ENCODE data around the gene PLXND1.

PLXND1 gene

DNA sequence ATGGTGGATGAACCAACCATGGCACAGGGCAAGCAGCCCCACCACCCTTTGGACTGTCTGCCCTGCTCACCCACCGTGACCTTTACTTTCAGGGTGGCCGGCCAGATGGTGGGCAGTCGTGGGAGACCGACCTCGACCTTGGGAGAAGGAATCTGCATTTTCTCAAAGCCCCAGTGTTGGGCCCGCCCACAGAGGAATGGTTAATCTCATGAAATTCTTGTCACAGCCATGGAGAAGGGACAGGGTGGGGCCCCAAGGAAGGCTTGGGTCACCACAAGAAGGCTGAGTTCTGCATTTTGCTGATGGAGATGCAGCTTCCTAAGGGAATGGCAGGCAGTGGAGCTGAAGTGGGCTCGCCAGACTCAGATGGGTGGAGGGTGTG is 2.9 kb downstream of the PLXND1 start:
- H3K27ac ChIP-seq = peak overlapping the region; percentile 88
- no peaks in the 10 kb centered on the region for H3K36me3 ChIP-seq (replicated peaks)
- TF ChIP-seq, protein P1, sequence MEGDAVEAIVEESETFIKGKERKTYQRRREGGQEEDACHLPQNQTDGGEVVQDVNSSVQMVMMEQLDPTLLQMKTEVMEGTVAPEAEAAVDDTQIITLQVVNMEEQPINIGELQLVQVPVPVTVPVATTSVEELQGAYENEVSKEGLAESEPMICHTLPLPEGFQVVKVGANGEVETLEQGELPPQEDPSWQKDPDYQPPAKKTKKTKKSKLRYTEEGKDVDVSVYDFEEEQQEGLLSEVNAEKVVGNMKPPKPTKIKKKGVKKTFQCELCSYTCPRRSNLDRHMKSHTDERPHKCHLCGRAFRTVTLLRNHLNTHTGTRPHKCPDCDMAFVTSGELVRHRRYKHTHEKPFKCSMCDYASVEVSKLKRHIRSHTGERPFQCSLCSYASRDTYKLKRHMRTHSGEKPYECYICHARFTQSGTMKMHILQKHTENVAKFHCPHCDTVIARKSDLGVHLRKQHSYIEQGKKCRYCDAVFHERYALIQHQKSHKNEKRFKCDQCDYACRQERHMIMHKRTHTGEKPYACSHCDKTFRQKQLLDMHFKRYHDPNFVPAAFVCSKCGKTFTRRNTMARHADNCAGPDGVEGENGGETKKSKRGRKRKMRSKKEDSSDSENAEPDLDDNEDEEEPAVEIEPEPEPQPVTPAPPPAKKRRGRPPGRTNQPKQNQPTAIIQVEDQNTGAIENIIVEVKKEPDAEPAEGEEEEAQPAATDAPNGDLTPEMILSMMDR (IDR thresholded peaks at IDR 0.05; ENCODE audit: low read depth, low read length, missing control alignments) = no peak
- no peaks in the 10 kb centered on the region for H3K27me3 ChIP-seq (replicated peaks)
- H3K4me3 ChIP-seq (ENCODE audit: low read depth, low read length) = peak overlapping the region; percentile 88
- in situ Hi-C loops (cut with HindIII; ENCODE audit: low pct_ligation_motif_present, low sequenced_read_pairs) = no loop called here
- no peak for DNase-seq

DNA sequence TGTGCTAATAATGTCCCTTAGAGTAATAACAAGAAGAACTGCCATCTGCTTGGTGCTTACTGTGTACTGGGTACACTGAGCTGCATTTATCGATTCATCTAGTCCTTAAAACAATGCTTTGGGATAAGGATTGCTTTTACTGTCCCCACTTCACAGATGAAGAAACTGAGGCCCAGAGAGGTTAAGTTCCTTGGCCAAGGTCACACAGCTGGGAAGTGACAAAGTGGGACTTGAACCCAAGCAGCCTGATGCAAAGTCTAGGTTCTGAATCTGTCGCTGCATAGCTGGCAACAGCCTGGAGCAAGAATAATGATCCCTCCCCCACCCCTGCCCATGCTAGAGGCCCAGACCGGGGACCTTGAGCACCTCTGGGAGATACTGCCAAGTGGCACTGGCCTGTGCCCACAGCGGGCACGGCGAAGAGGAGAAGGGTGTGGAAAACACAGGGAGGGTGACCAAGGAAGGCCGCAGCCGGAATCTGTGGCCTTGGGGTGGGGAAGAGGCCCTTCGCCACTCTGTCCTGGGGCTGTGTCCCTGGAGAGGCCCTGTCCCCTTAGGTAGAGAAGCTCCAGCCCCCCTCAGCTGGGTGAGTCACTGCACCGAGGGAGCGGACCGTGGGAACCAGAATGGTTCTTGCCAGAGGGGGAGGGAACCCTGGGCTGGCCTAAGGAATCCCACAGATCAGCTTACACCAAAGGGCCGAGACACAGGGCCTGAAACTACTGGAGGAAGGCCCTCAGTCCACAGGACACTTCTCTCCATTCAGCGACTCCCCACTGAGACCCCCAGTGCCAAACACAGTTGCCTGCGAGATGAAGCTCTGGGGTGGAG is 3.5 kb downstream of the PLXND1 start:
- Histone ChIP-seq H3K27me3 (replicated peaks) (no peaks in the 10 kb centered on the region), H3K36me3 (replicated peaks) (no peaks in the 10 kb centered on the region), H3K27ac (peak overlapping the region; percentile 88), H3K4me3 (ENCODE audit: low read depth, low read length) (peak overlapping the region; percentile 88)
- TF ChIP-seq, protein P1 (IDR thresholded peaks at IDR 0.05; ENCODE audit: low read depth, low read length, missing control alignments) = no peak
- DNase-seq = peak; percentile 93
- in situ Hi-C loops (cut with HindIII; ENCODE audit: low pct_ligation_motif_present, low sequenced_read_pairs) = no loop called here

DNA sequence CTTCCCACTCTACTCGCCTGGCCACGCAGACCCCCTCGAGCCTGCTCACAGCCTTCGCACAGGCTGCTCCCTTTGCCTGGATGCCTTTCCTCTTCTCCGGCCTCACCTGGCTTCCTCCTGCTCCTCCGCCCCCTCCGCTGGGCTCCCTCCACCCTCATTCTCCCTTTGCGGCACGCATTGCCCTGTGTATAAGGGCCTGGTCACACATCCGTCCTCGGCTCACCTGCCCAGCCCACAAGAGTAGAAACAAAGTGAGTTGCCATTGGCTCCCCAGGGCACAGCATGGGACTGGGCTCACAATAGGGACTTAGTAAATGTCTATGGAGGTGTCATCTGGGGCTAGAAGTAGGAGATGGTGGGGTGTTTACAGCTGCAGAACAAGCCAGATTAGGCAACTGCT is 4.2 kb downstream of the PLXND1 start:
- Histone ChIP-seq H3K27ac (peak overlapping the region; percentile 88), H3K36me3 (replicated peaks) (no peaks in the 10 kb centered on the region), H3K27me3 (replicated peaks) (no peaks in the 10 kb centered on the region), H3K4me3 (ENCODE audit: low read depth, low read length) (no peak overlapping the region)
- in situ Hi-C loops (cut with HindIII; ENCODE audit: low pct_ligation_motif_present, low sequenced_read_pairs) = no loop called here
- TF ChIP-seq, protein P1 (IDR thresholded peaks at IDR 0.05; ENCODE audit: low read depth, low read length, missing control alignments) = no peak
- no peak for DNase-seq

DNA sequence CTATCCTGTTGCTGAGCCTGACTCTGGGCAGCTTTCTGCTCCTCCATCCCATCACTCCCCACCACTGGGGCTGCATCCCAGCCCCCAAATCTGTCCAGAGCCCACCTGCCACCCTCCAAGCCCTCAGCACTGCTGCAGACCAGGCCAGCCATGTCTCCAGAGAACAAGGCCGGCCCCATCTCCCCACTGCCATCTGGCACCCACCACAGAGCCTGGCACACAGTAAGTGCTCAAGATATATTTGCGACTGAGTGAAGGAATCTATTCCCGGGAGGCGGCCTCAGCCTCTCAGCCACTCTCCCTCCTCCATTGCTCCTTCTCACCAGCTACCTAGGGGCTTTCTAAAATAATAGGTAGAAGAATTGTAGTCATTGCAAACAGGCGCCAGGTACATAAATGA is 4.8 kb downstream of the PLXND1 start:
- H3K36me3 ChIP-seq (replicated peaks) = no peaks in the 10 kb centered on the region
- H3K27me3 ChIP-seq (replicated peaks) = no peaks in the 10 kb centered on the region
- TF ChIP-seq, protein P1 (IDR thresholded peaks at IDR 0.05; ENCODE audit: low read depth, low read length, missing control alignments) = no peak
- no peak for DNase-seq
- no peak overlapping the region for H3K27ac ChIP-seq
- H3K4me3 ChIP-seq (ENCODE audit: low read depth, low read length) = no peak overlapping the region
- in situ Hi-C loops (cut with HindIII; ENCODE audit: low pct_ligation_motif_present, low sequenced_read_pairs) = no loop called here

DNA sequence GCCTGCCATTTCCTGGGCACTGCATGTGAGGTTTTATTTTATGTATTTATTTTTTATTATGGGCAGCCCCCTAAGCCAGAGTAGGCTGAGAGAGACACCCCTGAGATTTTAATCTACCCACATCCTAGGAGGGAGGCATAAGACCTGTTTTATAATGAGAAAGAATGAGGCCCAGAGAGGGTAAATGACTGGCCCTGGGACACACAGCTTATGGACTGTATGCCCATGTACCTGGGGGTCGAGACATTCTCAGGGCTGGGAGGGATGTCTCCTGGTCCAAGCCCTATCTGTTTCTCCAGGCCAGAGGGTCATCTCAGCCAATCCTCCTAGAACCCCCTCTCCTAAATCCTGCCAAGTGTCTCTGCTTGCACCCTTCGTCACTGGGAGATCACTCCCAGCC is 6.1 kb downstream of the PLXND1 start:
- in situ Hi-C loops (cut with HindIII; ENCODE audit: low pct_ligation_motif_present, low sequenced_read_pairs) = no loop called here
- no peaks in the 10 kb centered on the region for H3K27me3 ChIP-seq (replicated peaks)
- TF ChIP-seq, protein P1 (IDR thresholded peaks at IDR 0.05; ENCODE audit: low read depth, low read length, missing control alignments) = no peak

DNA sequence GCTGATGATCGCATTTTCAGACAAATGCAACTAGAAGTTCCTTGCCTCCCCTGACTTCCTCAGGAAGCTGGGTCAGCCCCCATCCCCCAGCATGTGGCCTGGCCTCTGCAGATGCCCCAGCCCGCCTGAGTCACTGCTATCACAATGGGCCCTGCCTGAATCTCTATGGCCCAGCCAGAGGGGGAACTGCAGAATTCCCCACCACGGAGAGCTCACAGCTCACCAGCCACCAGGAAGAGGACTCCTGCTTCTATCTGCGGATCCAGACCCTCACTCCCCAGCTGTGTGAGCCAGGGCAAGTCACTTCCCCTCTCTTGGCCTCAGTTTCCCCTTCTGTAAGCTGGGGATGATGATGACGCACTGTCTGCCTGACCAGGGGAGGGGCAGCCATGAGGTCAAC is 6.9 kb downstream of the PLXND1 start:
- DNase-seq = peak; percentile 80
- H3K27me3 ChIP-seq (replicated peaks) = no peaks in the 10 kb centered on the region
- TF ChIP-seq, protein P1 (IDR thresholded peaks at IDR 0.05; ENCODE audit: low read depth, low read length, missing control alignments) = no peak
- no peaks in the 10 kb centered on the region for H3K36me3 ChIP-seq (replicated peaks)
- in situ Hi-C loops (cut with HindIII; ENCODE audit: low pct_ligation_motif_present, low sequenced_read_pairs) = no loop called here
- H3K4me3 ChIP-seq (ENCODE audit: low read depth, low read length) = no peak overlapping the region
- peak overlapping the region; percentile 92 for H3K27ac ChIP-seq

More for the DNA sequence above, 6.1 kb downstream of the PLXND1 start:
- H3K4me3 ChIP-seq (ENCODE audit: low read depth, low read length) = no peak overlapping the region
- no peaks in the 10 kb centered on the region for H3K36me3 ChIP-seq (replicated peaks)
- DNase-seq = no peak
- peak overlapping the region; percentile 92 for H3K27ac ChIP-seq
